Measurements from ENCODE around the gene TMOD2. TPM values are rescaled to one million over a fixed set of nuclear protein-coding genes. Genes with fewer than 3 reads are reported as not detected.

The TMOD2 gene
- 5.9 and 7.4 TPM in 2 replicates for total RNA-seq (2014; rRNA removed; shearing (Covaris generic))
- polyA plus RNA-seq (2016; fragmentation: Nextera tagmentation; extraction: Ambion mirVana) = 2.8 and 3.0 TPM in 2 replicates
- long read RNA-seq, partial matches to known transcripts = 0 of 1 reads
- long read RNA-seq, other reads (novel, unspliced or antisense) = 1 of 1 reads

GRCh38 chr15:51750792-51751696 is at the start of gene TMOD2:
Gene TMOD2 (plus strand): TSS chr15:51751597. CDS start chr15:51766442, 14,845 bp downstream.
- no peaks in the 10 kb centered on the region for H3K79me2 ChIP-seq (replicated peaks; ENCODE audit: insufficient read depth)
- no peaks in the 10 kb centered on the region for H3K36me3 ChIP-seq (ENCODE audit: insufficient read depth)
- no peak within 1 kb of the TSS for H3K27ac ChIP-seq (ENCODE audit: low read depth)
- peak within 1 kb of the TSS; percentile 92 for H3K4me3 Mint-ChIP-seq
- H3K27me3 Mint-ChIP-seq (ENCODE audit: insufficient read depth, low read depth, poor library complexity) = peaks cover 38% of the 10 kb centered on the region
- peak within 1 kb of the TSS; percentile 100 for H2AFZ ChIP-seq
- H3K4me1 Mint-ChIP-seq = peaks cover 9% of the 10 kb centered on the region
- peak within 1 kb of the TSS; percentile 84 for H3K4me2 ChIP-seq
- peaks cover 4% of the 10 kb centered on the region; the same call in 1 of the 2 replicates for H4K20me1 ChIP-seq (replicated peaks; ENCODE audit: insufficient read depth)
- TF ChIP-seq ZNF462 (CRISPR knock-in tag; IDR thresholded peaks at IDR 0.05) = no peak
- TF ChIP-seq ETS1 (IDR thresholded peaks at IDR 0.05) = 0 out of 2 replicates have a peak, but pooled peaks have one; percentile 41
- peak; percentile 36 for TF ChIP-seq EZH2 (IDR thresholded peaks at IDR 0.05; ENCODE audit: low read depth, unreplicated experiment)
- DNase-seq (ENCODE audit: low spot score) (peak; percentile 81), ATAC-seq (peak; percentile 93)
- H3K36me3 Mint-ChIP-seq (ENCODE audit: low read depth) = no peaks in the 10 kb centered on the region
- H3K9me3 Mint-ChIP-seq = no peaks in the 10 kb centered on the region
- peak within 1 kb of the TSS; percentile 95 for H3K4me3 ChIP-seq
- peaks cover 11% of the 10 kb centered on the region; the same call in 1 of the 2 replicates for H3K4me1 ChIP-seq (ENCODE audit: insufficient read depth)
- no peak within 1 kb of the TSS for H3K27ac Mint-ChIP-seq
- no peaks in the 10 kb centered on the region for H3K9me2 ChIP-seq (ENCODE audit: insufficient read depth)
- no peaks in the 10 kb centered on the region; the same call in 1 of the 2 replicates for H3F3A ChIP-seq (replicated peaks; ENCODE audit: low read depth)
- H3K27me3 ChIP-seq (ENCODE audit: insufficient read depth) = peaks cover 50% of the 10 kb centered on the region
